Measurements from ENCODE around the gene TNNI3.

The TNNI3 gene

GRCh38 chr19:55133639-55134444 lies 23.7 kb downstream of the TNNI3 start:
- Mint-ChIP-seq H3K27me3 (ENCODE audit: low read depth) (peaks cover 5% of the 10 kb centered on the region), H3K4me3 (no peak overlapping the region), H3K27ac (no peak overlapping the region), H3K9me3 (no peaks in the 10 kb centered on the region), H3K4me1 (no peaks in the 10 kb centered on the region), H3K36me3 (ENCODE audit: low read depth) (no peaks in the 10 kb centered on the region)
- no peak for TF ChIP-seq CTCF (IDR thresholded peaks at IDR 0.05; ENCODE audit: unreplicated experiment in 3 of 3)

GRCh38 chr19:55132453-55133129 lies 24.9 kb downstream of the TNNI3 start:
- no peak overlapping the region for H3K4me3 Mint-ChIP-seq
- H3K27ac Mint-ChIP-seq = no peak overlapping the region
- H3K36me3 Mint-ChIP-seq (ENCODE audit: low read depth) = no peaks in the 10 kb centered on the region
- no peaks in the 10 kb centered on the region for H3K9me3 Mint-ChIP-seq
- H3K4me1 Mint-ChIP-seq = no peaks in the 10 kb centered on the region
- peaks cover 6% of the 10 kb centered on the region for H3K27me3 Mint-ChIP-seq (ENCODE audit: low read depth)
- peak in 2 of 3 experiments; percentile 13 to 33 for TF ChIP-seq CTCF (IDR thresholded peaks at IDR 0.05; ENCODE audit: unreplicated experiment in 3 of 3)

GRCh38 chr19:55131421-55131820 lies 26.1 kb downstream of the TNNI3 start:
- Mint-ChIP-seq H3K27ac (no peak overlapping the region), H3K4me3 (no peak overlapping the region), H3K36me3 (ENCODE audit: low read depth) (no peaks in the 10 kb centered on the region), H3K27me3 (ENCODE audit: low read depth) (peaks cover 10% of the 10 kb centered on the region), H3K9me3 (no peaks in the 10 kb centered on the region), H3K4me1 (no peaks in the 10 kb centered on the region)
- no peak for TF ChIP-seq CTCF (IDR thresholded peaks at IDR 0.05; ENCODE audit: unreplicated experiment in 3 of 3)

GRCh38 chr19:55119053-55119452 lies 38.5 kb downstream of the TNNI3 start:
- no peaks in the 10 kb centered on the region for H3K36me3 Mint-ChIP-seq (ENCODE audit: low read depth)
- TF ChIP-seq CTCF (IDR thresholded peaks at IDR 0.05; ENCODE audit: unreplicated experiment in 3 of 3) = no peak
- H3K27me3 Mint-ChIP-seq (ENCODE audit: low read depth) = no peaks in the 10 kb centered on the region
- peaks cover 21% of the 10 kb centered on the region for H3K4me1 Mint-ChIP-seq
- peak overlapping the region; percentile 95 to 97 (median 95) for H3K4me3 Mint-ChIP-seq
- peak overlapping the region in 2 of 3 experiments; percentile 93 to 94 for H3K27ac Mint-ChIP-seq
- no peaks in the 10 kb centered on the region for H3K9me3 Mint-ChIP-seq

GRCh38 chr19:55118401-55118991 lies 39.0 kb downstream of the TNNI3 start:
- Mint-ChIP-seq H3K27me3 (ENCODE audit: low read depth) (no peaks in the 10 kb centered on the region), H3K9me3 (no peaks in the 10 kb centered on the region), H3K4me1 (peaks cover 25% of the 10 kb centered on the region), H3K4me3 (peak overlapping the region; percentile 95 to 97 (median 95)), H3K36me3 (ENCODE audit: low read depth) (no peaks in the 10 kb centered on the region), H3K27ac (peak overlapping the region; percentile 82 to 94 (median 93))
- TF ChIP-seq CTCF (IDR thresholded peaks at IDR 0.05; ENCODE audit: unreplicated experiment in 3 of 3) = no peak
